DND-41 (cell line): ENCODE results near the gene FOXRED2.
A peak's percentile ranks its signal among the peaks of the same experiment; 100 is the strongest.

Experiments used
- ATAC-seq: fragments of 200-7000 bp; cut with Tn5 transposase; 3 replicates; pipeline ENCODE4 v1.9.1; 2021; ENCODE audit warnings: low read depth; ENCODE audit not compliant: insufficient read depth
- DNase-seq: peaks from one replicate; pipeline ENCODE4 v3.0.0-alpha.2; 2020
- H2AFZ ChIP-seq: 2 replicates; pipeline ENCODE4 v1.6.0; 2012; ENCODE audit warnings: low read depth, low read length
- H3K27ac ChIP-seq: 2 replicates; pipeline ENCODE4 v1.5.1; 2012; ENCODE audit warnings: low read length, inconsistent platforms
- H3K27me3 ChIP-seq: fragments of 200-600 bp; sonication (generic); 2 replicates; pipeline ENCODE4 v1.6.0; 2012; ENCODE audit warnings: low read length, mild to moderate bottlenecking, inconsistent platforms; ENCODE audit not compliant: insufficient read depth, poor library complexity
- H3K36me3 ChIP-seq: 2 replicates; pipeline ENCODE4 v1.5.1; 2012; ENCODE audit warnings: low read length, inconsistent platforms; ENCODE audit not compliant: insufficient read depth
- H3K4me1 ChIP-seq: 2 replicates; pipeline ENCODE4 v1.5.1; 2012; ENCODE audit warnings: mild to moderate bottlenecking, low read length; ENCODE audit not compliant: insufficient read depth
- H3K4me2 ChIP-seq: 2 replicates; pipeline ENCODE4 v1.6.0; 2012; ENCODE audit warnings: mild to moderate bottlenecking, moderate library complexity, low read length, inconsistent platforms; ENCODE audit not compliant: insufficient read depth
- H3K4me3 ChIP-seq, 2 experiments: fragments of 200-600 bp in 1 of 2; shearing (Covaris generic) in 1 of 2; 2 replicates each; pipeline ENCODE4 v1.5.1; 2012 to 2016; ENCODE audit warnings: inconsistent platforms in 2 of 2, low read length in 2 of 2, mild to moderate bottlenecking in 2 of 2, low read depth in 1 of 2, moderate library complexity in 1 of 2
- H3K79me2 ChIP-seq: 2 replicates; pipeline ENCODE4 v1.6.0; 2012; ENCODE audit warnings: low read length, inconsistent platforms; ENCODE audit not compliant: insufficient read depth
- H3K9ac ChIP-seq: 2 replicates; pipeline ENCODE4 v1.6.0; 2012; ENCODE audit warnings: low read depth, mild to moderate bottlenecking, inconsistent platforms, low read length, moderate library complexity
- H3K9me3 ChIP-seq: 2 replicates; pipeline ENCODE4 v1.5.1; 2012; ENCODE audit warnings: low read length, moderate library complexity, mild to moderate bottlenecking, inconsistent platforms; ENCODE audit not compliant: insufficient read depth, severe bottlenecking
- H4K20me1 ChIP-seq: 2 replicates; pipeline ENCODE4 v1.6.0; 2012; ENCODE audit warnings: low read length; ENCODE audit not compliant: insufficient read depth
- CTCF ChIP-seq: IDR thresholded peaks from 2 replicates; pipeline ENCODE4 v1.5.1; 2012; ENCODE audit warnings: borderline replicate concordance, low read length, moderate library complexity, mild to moderate bottlenecking; ENCODE audit not compliant: poor library complexity, severe bottlenecking; ENCODE audit errors: extremely low read depth
- EZH2 ChIP-seq: IDR thresholded peaks from 3 replicates; pipeline ENCODE4 v1.6.1; 2012; ENCODE audit warnings: borderline replicate concordance, low read depth, mild to moderate bottlenecking, moderate library complexity, low read length, inconsistent platforms; ENCODE audit not compliant: severe bottlenecking

FOXRED2 gene

GRCh38 chr22:36510966-36511881 is 4.4 kb upstream of the FOXRED2 start:
- no peaks in the 10 kb centered on the region for H3K27me3 ChIP-seq
- peak; percentile 74 for TF ChIP-seq CTCF
- no peak for TF ChIP-seq EZH2
- no peak overlapping the region for H3K4me2 ChIP-seq
- no peak overlapping the region for H2AFZ ChIP-seq
- H4K20me1 ChIP-seq = peaks cover 15% of the 10 kb centered on the region; the same call in 1 of the 2 replicates
- H3K79me2 ChIP-seq = peaks cover 9% of the 10 kb centered on the region
- DNase-seq = peak; percentile 43
- no peak for ATAC-seq
- H3K9me3 ChIP-seq = no peaks in the 10 kb centered on the region
- no peak overlapping the region for H3K4me3 ChIP-seq
- no peak overlapping the region for H3K9ac ChIP-seq
- H3K27ac ChIP-seq = no peak overlapping the region
- peaks cover 59% of the 10 kb centered on the region for H3K36me3 ChIP-seq
- peaks cover 13% of the 10 kb centered on the region for H3K4me1 ChIP-seq

- no peaks in the 10 kb centered on the region for H3K9me3 ChIP-seq
- no peak overlapping the region for H2AFZ ChIP-seq
- ATAC-seq = no peak
- H3K9ac ChIP-seq = no peak overlapping the region
- peaks cover 21% of the 10 kb centered on the region for H3K4me1 ChIP-seq
- peaks cover 57% of the 10 kb centered on the region for H3K36me3 ChIP-seq
- H3K27me3 ChIP-seq = no peaks in the 10 kb centered on the region
- DNase-seq = no peak
- peaks cover 17% of the 10 kb centered on the region for H3K79me2 ChIP-seq
- H3K4me2 ChIP-seq = no peak overlapping the region
- TF ChIP-seq EZH2 = no peak
- TF ChIP-seq CTCF = no peak
- H3K27ac ChIP-seq = no peak overlapping the region
- H3K4me3 ChIP-seq = no peak overlapping the region
- peaks cover 15% of the 10 kb centered on the region; the same call in 1 of the 2 replicates for H4K20me1 ChIP-seq
Measured at GRCh38 chr22:36510384-36510783, 3.5 kb upstream of the FOXRED2 start.

- Histone ChIP-seq H3K36me3 (peaks cover 55% of the 10 kb centered on the region), H4K20me1 (peaks cover 13% of the 10 kb centered on the region), H3K4me2 (peak overlapping the region; percentile 89), H3K9me3 (no peaks in the 10 kb centered on the region), H3K27me3 (no peaks in the 10 kb centered on the region), H2AFZ (peak overlapping the region; percentile 86), H3K4me3 (peak overlapping the region; percentile 28 to 87; a peak in 3 of 4 replicates), H3K79me2 (peaks cover 37% of the 10 kb centered on the region), H3K4me1 (peaks cover 40% of the 10 kb centered on the region), H3K27ac (peak overlapping the region; percentile 91), H3K9ac (peak overlapping the region; percentile 87)
- TF ChIP-seq EZH2 = no peak
- TF ChIP-seq CTCF = no peak
- DNase-seq = no peak
- no peak for ATAC-seq
Measured at GRCh38 chr22:36507518-36508010, 724 bp upstream of the FOXRED2 start.
